HL-60/S4 (cell line): ENCODE measurements around the gene MAN2B2.

Experiments used
- in situ Hi-C: fragments of 300-500 bp; cut with MboI; formaldehyde crosslinking; loops from 2 replicates; pipeline ENCODE4 v1.14.3; 2022; ENCODE audit warnings: low sequenced_read_pairs

Gene MAN2B2

DNA sequence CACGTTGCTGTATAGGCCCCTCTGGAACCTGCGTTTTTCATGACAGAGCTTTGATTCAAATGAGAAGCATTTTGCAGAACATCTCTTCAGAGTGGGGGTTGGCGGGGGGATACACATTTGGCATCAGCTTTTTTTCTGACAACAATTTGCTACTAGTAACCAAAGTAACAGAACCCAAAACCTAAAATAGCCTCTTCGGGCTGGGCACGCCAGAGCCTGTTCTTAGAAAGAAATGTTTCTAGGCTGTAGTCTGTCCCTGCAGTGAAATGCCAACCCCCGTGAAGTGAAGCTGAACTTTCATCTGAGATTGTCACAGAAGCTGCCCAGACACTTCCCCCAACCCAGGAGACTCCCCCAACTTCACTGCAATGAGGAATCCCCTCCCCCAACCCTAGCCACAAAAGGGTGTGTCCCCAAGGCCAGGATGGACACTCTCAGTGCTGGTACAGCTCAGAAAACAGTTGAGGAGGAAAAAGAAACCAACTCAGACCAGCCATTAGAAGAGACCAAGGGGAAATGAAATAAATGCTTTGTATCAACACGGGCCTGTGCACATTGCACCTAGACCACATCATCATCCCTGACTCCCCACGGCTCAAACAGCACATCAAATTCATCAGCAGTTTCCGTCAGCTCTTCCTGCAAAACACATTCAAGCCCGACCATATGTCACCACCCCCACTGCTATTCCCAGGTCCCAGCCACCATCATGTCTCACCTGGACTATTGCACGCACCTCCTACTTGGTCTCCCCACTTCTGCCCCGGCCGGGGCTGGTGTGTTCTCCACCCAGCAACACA is 8.4 kb upstream of the MAN2B2 start:
- in situ Hi-C loops, result no loop called here

DNA sequence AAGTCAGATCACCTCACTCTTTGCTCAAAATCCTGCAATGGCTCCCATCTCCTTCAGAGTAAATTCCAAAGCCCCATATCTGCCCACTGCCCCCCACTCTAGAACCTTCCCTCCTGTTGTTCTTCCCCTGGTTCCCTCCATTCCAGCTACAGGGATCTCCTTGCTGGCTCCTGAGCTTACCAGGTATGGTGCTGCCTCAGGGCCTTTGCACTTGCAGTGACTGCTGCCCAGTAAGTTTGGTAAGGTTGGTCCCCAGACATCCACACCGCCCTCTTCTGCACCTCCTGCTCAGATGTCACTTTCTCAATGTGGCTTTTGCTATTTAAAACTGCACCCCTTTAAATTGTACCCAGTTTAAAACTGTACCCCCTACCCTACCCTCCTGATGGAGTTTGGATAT is 7.8 kb upstream of the MAN2B2 start:
- in situ Hi-C loops, result no loop called here

DNA sequence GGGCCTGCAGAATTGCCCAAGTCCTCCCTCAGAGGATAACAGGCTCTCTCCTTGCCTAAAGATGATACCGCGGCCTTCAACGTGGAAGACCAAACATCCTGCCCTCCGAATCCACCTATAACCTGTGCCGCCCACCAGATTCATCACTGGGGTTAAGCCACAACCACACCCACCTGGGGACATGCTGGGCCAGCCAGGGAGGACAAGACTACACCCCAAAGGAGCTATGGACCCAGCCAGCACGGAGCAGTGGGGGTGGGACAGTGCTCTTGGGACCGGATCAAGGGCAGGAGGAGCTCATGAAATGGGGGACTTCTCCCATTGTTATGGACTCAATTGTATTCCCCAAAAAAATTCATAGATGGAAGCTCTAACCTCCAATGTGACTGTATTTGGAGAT is 6.8 kb upstream of the MAN2B2 start:
- in situ Hi-C loops, result no loop called here

DNA sequence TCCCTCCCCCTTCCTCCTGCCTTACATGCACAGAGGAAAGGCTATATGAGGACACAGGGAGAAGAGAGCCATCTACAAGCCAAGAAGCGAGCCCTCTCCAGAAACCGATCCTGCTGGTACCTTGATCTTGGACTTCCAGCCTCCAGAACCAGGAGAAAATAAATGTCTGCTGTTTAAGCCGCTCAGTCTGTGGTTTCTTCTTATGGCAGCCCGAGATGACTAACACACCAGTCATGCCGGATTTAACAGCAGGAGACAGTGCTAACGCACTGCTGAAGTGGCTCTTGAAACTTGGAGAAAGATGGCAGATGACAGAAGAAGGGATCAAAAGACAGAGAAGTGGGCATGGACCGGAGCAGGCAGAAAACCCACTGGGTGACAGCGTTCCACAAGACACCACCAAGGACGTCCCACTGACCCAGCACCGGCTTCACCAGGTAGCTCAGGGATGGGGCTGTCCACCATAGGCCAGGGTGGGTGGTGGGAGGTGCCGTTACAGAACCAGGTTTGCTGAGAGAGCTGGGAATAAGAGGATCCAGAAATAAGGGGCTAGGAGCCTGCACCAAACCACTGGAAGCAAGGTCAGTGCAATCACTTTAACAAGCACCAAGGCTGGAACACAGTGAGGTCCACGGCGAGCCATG is 6.2 kb upstream of the MAN2B2 start:
- in situ Hi-C loops, result no loop called here

DNA sequence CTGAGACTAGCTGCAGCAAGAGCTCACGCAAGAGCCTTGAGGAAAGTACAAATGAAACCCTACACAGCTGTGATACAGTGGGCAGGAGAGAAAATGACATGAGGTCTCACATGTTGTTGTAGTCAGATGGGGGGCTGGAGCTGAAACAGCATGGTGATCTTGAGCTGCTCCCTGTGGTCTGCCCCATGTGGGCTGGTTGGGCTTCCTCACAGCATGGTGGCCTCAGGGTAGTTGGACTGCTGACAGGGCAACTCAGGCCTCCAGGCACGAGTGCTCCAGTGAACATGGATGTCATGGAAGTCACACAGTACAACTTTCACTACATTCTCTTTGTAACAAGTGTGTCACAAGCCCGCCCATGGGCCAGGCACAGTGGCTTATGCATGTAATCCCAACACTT is 3.4 kb upstream of the MAN2B2 start:
- in situ Hi-C loops, result no loop called here

DNA sequence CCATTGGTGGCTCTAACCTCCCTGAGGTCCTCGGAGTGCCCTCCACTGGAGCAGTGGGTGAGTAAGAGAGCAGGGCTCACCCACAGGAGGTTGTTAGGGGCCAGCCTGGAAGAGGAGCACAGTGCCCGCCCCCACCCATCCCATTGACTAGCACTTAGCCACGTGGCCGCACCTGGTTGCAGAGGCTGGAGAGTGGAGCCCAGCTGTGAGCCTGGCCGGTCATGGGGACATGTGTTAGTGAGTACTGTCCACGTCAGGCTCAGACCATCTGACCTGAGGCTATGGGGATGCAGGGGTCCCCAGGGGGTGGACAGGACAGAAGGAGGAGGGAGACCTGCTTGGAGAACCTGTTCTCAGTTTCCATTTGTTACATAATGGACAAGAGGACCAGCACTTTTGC is 1.4 kb upstream of the MAN2B2 start:
- in situ Hi-C loops, result no loop called here

DNA sequence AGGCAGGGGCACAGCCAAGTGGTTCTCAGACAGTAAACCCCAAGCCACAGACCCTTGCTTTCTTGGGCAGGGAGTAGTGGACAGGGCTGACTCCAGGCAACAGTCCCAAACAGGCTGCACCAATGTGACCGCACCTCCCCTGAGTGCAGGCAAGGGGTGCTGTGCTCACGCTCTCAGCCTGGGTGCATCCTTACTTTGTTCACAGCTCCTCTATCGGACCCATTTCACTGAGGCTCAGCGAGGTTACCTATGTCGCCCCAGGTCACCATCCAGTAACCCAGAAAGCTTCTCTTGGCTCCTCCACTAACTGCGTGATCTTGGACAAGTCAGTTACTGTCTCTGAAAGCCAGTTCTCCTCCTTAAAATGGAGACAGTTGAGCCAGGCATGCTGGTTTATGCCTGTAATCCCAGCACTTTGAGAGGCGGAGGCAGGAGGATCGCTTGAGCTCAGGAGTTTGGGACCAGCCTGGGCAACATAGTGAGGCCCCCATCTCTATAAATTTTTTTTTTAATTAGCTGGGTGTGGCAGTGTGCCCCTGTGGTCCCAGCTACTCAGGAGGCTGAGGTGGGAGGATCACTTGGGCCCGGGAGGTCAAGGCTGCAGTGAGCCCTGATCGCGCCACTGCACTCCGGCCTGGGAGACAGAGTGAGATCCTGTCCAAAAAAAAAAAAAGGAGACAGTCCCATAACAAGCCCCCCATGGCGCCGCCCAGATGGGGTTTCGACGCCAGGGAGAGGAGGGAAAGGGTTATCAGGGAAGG is 823 bp upstream of the MAN2B2 start:
- in situ Hi-C loops, result no loop called here

DNA sequence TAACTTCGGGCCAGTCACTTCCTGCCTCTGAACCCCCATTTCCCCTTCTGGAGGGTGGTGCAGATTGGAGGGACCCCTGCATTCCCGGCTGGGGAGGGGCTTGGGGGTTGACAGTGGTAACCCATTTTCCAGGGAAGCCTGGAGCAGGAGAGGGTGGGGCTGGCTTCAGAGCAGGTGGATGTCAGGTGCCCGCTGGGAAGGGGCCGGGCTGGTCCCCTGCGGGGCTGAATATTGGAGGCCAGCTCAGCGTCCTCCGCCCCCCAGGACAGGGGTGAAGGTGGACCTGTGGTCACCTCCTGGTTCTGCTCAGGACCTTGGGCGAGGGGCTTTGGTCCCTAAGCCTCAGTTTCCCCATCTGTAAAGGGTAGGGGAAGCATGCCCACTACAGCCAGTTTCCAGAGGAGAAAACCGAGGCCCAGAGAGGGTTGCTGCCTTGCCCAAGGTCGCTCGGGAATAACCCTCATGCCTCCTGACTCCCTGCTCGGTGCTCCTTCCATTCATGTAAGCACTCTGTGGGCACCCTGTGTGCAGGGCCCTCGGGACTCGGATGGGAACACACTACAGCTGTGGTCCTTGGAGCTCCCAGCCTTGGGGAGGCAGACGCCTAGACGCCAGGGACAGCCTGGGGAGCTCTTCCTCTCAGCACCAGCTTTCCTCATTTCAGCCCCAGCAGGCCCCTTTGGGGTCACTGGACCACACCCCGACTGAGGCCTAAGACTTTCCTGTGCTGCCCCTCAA is 683 bp downstream of the MAN2B2 start:
- in situ Hi-C loops, result no loop called here

DNA sequence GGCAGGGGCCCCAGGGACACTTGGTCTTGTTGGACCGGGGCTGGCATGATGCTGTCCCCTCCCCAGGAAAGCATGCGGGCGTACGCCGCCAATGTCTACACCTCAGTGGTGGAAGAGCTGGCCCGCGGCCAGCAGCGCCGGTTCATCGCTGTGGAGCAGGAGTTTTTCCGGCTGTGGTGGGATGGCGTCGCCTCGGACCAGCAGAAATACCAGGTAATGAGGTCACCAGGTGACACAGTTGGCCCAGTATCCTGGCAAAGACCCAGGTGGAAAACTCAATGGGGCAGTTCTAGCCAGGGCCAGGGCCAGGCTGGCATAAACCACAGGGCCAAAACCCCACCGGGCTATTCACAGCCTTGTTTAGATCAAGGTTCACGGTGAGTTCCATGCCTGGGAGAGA is 1.5 kb downstream of the MAN2B2 start:
- in situ Hi-C loops, result no loop called here

DNA sequence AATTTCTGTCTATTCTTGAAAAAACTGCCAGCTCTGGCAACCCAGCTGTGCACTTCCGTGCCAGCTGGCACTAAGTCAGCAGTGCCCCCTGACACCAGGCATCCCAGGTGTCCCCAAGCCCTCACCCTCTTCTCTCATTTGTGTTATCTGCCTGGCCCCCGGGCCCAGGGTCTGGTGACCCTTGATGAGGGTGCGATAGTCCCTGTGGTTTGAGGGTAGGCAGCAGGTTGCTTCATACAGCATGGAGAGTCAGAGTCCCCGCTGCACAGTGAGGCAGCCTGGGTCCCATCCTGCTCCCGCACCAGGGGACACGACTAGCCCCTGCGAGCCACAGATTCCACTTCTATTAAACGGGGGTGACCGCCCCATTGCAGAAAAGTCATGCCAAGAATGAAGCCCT is 1.9 kb downstream of the MAN2B2 start:
- in situ Hi-C loops, result no loop called here

DNA sequence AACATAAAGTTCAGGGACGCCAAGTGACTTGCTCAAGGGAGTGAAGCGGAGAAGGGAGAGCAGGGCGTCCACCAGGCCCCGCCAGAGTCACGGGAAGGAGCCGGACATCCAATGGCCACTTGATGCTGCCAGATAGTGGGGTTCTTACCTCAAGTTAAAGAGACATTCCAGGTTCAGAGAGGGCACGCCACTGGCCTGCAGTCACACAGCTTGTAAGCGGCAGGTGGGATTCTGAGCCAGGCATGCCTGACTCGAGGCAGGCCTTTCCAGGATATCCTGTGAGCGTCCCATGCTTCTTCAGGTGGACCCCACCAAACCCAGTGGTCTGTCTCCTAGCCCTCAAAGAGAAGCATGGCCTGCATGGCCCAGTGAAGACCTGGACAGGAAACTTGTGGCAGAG is 2.4 kb downstream of the MAN2B2 start:
- in situ Hi-C loops, result no loop called here

DNA sequence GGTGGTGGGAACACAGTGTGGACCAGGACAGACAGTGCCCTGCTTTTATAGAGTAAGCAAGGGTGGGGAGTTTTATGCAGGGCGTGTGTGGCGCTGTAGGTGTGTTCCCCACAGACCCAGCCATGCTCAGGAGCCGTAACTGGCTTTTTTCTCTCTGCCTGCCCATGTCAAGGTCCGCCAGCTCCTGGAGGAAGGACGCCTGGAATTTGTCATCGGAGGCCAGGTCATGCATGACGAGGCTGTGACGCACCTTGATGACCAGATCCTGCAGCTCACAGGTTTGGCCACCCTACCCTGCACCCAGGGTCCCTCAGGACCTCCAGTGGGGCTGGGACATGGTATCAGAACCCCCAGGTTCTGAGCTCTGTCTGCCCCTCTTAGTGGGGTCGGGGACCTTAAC is 3.2 kb downstream of the MAN2B2 start:
- in situ Hi-C loops, result no loop called here

DNA sequence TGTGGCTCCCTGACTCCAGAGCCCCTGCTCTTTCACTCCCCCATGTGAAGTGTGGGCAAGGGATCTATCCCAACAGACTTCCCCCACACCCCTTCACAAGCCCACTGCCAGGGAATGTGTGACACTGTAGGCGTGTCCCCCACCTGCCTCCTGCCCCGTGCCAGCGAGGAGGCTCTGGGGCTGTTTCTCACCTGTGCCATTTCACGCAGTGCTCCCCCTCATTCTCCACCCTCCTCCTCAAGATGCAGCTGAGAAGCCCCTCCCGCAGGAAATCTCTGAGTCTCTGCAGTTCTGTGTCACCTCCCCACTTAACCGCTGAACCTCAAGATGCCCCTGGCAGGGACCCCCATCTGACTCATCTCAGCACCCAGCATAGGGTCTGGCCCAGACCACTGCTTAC is 5.4 kb downstream of the MAN2B2 start:
- in situ Hi-C loops, result no loop called here

DNA sequence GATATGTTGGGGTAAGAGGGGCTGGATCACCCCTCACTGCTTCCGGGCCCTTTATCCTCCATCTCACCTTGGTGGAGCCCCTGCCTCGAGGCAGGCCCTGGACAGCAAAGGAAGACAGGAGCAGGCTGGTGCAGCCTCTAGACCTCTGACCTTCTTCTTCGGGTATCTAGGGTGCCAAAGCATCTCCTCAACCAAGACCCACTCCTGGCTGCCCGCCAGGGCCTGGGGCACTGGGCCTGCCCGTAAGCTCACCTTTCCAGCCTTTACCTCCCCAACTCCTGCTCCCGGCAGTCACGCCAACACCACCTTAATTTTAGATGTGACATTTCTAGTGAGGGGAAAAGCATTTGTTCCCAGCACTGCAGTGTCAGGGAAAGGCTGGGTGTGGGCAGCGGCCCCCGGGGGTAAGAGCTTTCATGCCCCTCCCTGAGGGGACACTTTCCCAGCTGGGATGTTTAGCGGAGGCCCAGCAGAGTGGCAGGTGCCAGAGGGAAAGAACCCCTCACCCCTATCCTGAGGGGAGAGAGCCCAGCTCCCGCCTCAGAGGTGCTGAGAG is 6.7 kb downstream of the MAN2B2 start:
- in situ Hi-C loops, result no loop called here

DNA sequence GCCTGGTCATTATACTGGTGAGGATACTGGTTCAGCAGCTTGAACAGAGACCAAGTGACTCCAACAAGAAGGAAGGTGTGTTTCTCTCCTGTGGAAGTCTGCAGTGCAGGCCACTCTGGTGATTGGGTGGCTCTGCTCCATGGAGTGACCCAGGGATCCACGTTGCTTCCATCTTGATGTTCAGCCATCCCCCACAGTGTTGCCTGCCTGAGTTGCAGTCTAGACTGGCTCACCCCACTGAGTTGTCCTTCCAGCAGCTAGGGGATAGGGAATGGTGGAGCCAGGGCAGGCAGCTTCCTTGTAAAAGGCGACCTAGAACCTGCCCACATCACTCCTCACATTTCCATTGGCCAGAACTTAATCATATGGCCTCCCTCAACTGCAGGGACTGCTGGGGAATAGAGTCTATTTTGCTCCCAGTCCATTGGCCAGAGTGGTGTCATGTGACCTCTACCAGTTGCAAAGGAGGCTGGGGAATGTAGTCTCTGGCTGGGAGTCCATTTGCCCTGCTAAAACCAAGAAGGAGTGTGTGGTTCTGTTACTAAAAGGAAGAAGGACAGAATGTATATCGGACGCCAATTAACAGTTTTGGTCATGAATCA is 8.0 kb downstream of the MAN2B2 start:
- in situ Hi-C loops, result no loop called here

DNA sequence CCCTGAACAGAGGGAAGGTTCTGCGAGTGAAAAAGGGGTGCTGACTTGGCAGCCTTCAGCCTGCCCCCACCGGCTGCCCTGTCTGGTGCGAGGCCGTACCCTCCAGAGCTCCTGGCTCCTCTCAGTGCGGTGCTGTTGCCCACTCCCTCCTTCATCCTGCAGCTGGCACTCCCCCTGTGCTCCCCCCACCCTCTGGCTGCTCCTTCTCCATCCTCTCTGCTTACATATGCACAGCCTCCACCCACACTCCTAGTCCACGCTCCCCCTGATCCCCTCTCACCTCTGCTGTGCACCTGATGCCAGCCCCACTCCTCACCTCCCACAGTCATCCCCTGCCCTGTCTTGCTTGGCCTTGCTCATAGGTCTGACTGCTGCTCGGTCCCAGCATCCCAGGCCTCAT is 9.9 kb downstream of the MAN2B2 start:
- in situ Hi-C loops, result no loop called here

DNA sequence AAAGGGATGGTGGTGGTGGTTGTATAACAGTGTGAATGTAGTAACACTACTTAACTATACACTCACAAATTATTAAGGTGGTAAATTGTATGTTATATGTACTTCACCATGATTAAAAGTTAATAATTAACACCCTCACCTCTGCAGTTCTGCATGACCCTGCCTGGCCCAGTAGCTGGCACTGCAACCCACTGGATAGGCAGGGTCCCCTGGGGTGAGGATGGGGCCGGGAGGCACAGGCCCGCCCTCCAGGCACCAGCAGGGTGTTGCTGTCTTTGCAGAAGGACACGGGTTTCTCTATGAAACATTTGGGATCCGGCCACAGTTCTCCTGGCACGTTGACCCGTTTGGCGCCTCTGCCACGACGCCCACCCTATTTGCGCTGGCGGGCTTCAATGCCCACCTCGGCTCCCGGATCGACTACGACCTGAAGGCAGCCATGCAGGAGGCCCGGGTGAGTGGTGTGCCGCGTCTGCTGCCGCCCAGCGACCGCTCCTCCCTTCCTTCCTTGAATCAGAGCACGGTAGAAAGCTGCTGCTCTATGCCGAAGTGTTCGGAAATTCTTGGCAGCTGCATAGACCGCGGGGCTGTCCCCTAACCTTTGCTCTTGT is 11.8 kb downstream of the MAN2B2 start:
- in situ Hi-C loops, result no loop called here

DNA sequence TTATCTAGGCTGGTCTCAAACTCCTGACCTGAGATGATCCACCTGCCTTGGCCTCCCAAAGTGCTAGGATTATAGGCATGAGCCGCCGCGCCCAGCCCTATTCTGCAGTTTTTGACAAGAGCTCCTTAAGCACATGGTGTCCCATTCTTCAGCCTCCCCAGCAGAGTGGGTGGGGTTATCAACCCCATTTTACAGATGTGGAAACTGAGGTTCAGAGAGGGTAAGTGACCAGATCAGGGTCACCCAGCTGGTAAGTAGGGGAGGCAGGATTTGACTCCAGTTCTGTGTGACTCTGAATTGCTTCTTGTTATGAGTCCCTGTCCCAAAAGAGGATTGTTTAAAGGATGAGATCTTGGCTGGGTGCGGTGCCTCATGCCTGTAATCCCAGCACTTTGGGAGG is 14.5 kb downstream of the MAN2B2 start:
- in situ Hi-C loops, result no loop called here

DNA sequence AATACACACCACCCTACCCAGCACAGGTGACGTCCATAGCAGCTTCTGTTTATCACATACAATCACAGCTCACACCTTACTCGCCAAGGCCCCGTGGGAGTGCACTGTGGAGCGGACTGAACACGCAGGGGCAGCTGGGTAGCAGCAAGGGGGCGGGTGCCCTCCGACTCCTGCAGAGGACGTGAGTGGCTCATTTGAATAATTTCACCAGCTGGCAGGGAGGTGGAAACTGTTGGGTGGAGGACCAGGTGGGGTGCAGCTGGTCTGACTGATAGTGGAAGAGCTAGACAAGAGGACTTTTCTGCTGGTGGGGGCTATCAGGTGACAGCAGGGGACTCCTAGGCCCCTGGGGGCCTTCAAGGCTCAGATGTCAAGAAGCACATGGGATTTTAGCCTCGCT is 16.3 kb downstream of the MAN2B2 start:
- in situ Hi-C loops, result no loop called here

DNA sequence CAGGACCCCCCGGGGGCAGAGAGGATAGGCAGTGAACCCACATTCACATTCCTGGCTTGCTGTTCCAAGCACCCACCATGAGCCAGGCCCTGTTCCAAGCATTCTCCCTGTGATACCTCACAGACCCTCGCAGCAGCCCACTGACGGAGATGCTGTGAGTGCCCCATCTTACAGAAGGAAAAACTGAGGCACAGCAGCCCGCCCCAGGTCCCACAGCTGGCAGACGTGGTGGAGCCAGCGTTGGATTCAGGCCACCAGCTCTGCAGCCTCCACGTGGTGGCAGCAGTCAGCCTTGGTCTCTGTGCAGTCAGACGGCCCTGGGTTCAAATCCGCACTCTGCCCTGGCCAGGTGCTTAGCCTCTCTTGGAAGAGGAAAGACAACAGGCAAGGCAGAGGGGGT is 16.8 kb downstream of the MAN2B2 start:
- in situ Hi-C loops, result no loop called here
